ENCODE data around the gene NSL1. TPM values are rescaled to one million over a fixed set of nuclear protein-coding genes. Genes with fewer than 3 reads are reported as not detected.
"Not testable (repeated sequence)": the region's sequence is repeated elsewhere in the genome, so short reads cannot be mapped to it uniquely, and the experiment has no call there.

Gene NSL1
- total RNA-seq, 1 donor from 2014 or later, result 51.7 TPM

DNA sequence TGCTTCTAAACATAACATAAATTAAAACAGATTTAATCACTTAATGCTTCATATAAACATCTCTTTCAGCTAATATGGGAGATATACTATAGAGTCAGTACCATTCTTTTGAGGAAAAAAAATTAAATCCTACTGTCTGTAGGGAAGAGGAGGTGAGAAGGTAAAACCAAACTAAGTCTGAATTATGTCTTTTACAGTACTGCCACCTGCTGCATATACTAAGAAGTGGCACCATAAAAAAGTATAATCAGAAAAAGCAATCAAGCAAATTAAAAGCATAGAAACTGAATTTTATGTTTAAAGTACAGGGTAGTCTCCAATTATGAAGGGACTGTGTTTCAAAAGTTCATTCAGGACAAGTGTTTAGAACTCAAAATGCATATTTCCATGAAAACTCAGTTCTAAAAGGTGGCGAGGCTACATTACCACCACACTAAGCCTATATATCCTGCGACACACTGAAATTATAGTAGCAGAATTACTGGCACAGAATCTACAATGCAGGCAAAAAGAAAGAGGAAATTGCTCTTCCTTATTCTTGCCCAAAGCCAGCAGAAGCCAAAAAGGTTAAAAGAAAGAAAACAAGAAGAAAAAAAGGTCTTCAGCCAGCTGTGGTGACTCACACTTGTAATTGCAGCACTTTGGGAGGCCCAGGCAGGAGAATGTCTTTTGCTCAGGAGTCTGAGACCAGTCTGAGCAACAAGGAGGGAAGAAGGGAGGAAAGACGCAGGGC lies 9.0 kb downstream of the NSL1 start:
- DNase-seq, result peak; percentile 31

GRCh38 chr1:212781225-212781624 lies 10.4 kb downstream of the NSL1 start:
- no peak for DNase-seq

GRCh38 chr1:212780759-212781158 lies 10.8 kb downstream of the NSL1 start:
- no peak for DNase-seq

- DNase-seq, result not testable (repeated sequence)
These were observed 12.5 kb downstream of the NSL1 start for GRCh38 chr1:212779086-212779485.

GRCh38 chr1:212777151-212777550 lies 14.4 kb downstream of the NSL1 start:
- DNase-seq, result no peak

DNA sequence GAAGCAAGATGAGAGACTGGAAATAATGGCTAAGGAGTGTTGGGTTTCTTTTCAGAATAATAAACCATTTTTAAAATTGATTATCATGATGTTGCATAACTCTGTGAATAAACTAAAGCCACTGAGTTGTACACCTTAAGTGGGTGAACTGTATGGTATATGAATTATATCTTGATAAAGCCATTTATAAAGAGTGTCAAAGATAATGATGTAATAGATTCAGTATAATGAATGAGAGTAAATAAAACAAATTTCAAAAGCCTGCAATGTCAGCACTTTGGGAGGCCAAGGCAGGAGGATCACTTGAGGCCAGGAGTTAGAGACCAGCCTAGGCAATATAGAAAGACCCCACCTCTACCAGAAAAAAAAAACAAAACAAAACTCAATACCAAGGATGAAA lies 16.3 kb downstream of the NSL1 start:
- DNase-seq, result no peak

- DNase-seq, result no peak
These were observed 17.0 kb downstream of the NSL1 start for GRCh38 chr1:212774584-212774983.

DNA sequence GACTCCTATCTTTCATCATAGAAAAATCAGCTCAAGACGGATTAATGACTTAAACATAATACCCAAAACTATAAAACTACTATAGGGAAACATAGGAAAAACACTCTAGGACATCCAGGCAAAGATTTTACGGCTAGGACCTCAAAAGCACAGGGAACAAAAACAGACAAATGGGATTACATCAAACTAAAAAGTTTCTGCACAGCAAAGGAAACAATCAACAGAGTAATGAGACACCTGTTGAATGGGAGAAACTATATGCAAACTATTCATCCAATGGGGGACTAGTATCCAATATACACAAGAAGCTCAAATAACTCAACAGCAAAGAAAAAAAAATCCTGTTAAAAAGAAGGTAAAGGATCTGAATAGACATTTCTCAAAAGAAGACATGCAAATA lies 18.6 kb downstream of the NSL1 start:
- no peak for DNase-seq

DNA sequence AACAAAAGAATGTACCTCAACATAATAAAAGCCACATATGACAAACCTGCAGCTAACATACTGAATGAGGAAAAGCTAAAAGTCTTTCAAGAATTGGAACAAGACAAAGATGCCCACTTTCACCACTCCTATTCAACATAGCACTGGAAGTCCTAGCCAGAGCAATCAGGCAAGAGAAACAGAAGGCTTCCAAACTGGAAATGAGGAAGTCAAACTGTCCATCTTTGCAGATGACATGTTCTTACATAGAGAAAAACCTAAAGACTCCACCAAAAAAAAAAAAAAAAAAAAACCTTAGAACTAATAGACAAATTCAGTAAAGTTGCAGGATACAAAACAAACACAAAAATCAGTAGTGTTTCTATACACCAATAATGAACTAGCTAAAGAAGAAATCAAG lies 20.2 kb downstream of the NSL1 start:
- DNase-seq, result no peak

GRCh38 chr1:212769459-212770167 lies 22.0 kb downstream of the NSL1 start:
- no peak for DNase-seq

DNA sequence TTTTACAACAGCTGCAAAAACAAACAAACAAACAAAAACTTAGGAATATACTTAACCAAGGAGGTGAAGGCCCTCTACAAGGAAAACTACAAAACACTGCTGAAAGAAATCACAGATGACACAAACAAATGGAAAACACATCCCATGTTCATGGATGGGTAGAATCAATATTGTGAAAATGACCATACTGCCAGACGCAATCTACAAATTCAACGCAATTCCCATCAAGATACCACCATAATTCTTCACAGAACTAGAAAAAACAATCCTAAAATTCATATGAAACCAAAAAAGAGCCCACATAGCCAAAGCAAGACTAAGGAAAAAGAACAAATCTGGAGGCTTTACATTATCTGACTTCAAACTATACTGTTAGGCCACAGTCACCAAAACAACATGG lies 24.8 kb downstream of the NSL1 start:
- DNase-seq, result not testable (repeated sequence)

GRCh38 chr1:212764718-212765281 lies 26.8 kb downstream of the NSL1 start:
- DNase-seq, result not testable (repeated sequence)

DNA sequence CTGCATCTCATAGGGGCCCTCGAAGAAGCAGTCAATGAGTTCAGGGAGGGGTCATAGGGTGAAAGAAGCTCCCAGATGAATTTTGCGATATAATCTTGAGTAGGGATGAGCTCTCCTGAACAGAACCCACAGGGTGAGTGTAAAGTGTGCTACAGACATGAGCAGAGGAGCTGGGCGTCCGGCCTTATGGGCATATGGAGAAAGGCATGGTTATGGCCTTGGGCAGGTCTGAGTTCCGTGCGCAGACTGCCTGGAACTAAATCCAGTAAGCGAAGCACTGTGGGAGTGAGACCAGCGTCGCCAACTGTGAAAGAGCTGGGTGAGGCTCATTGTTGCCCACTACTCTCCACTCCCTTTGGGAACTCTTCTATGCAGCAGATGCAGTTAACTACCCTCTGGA lies 28.7 kb downstream of the NSL1 start:
- DNase-seq, result no peak

GRCh38 chr1:212762234-212762633 lies 29.3 kb downstream of the NSL1 start:
- no peak for DNase-seq

GRCh38 chr1:212760126-212760823 lies 31.3 kb downstream of the NSL1 start:
- no peak for DNase-seq

DNA sequence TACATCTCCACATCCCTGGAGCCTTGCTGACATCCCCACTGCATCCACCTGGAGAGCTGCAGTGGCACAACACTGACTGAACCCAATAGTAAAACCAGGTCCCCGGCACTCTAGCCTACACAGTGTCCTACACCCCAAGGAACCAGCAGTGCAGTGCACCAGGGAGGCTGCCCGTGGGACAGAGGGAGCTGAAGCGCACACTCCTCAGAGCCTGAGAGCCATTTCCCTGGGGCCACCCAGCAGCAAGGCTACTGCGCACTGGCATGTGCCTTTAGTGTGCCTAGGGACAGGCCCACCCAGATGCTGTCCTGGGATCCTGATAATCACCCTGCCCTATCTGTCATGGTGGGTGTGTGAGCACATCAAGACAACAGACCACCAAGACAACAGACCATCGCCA lies 31.9 kb downstream of the NSL1 start:
- DNase-seq, result no peak

GRCh38 chr1:212754680-212755079 lies 36.9 kb downstream of the NSL1 start:
- no peak for DNase-seq

- DNase-seq, result no peak
These were observed 37.4 kb downstream of the NSL1 start for GRCh38 chr1:212754193-212754592.

- no peak for DNase-seq
These were observed 37.8 kb downstream of the NSL1 start for GRCh38 chr1:212753749-212754148.

- DNase-seq, result no peak
These were observed 38.6 kb downstream of the NSL1 start for GRCh38 chr1:212752934-212753497.

GRCh38 chr1:212752252-212752933 lies 39.2 kb downstream of the NSL1 start:
- peak; percentile 6 for DNase-seq
